ENCODE results near the gene HPSE2.

DNA sequence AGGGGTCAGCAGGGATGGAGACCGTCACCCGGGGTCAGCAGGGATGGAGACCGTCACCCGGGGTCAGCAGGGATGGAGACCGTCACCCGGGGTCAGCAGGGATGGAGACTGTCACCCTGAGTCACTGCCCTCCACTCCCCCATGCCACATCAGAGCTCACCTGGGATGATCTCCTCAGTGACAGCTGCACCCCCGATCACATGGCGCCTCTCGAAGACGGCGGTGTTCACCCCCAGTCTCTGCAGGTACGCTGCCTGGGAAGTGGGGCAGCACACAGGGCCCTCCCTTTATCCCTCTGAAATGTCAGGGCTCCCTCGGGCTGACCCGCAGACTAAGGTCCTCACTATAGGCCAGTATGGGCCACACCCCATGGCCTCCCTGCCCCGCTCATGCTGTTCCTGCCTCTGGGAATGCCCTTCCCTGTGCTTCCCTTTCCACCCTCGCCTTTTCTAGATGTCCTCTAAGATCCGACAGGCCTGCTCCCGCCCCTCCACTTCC, 827.9 kb downstream of the HPSE2 start:
- TF ChIP-seq, protein P1, sequence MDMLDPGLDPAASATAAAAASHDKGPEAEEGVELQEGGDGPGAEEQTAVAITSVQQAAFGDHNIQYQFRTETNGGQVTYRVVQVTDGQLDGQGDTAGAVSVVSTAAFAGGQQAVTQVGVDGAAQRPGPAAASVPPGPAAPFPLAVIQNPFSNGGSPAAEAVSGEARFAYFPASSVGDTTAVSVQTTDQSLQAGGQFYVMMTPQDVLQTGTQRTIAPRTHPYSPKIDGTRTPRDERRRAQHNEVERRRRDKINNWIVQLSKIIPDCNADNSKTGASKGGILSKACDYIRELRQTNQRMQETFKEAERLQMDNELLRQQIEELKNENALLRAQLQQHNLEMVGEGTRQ (IDR thresholded peaks at IDR 0.05): no peak
- TF ChIP-seq JUN (IDR thresholded peaks at IDR 0.05) (no peak), RAD21 (conservative IDR thresholded peaks at IDR 0.05 in 1 of 2, IDR thresholded peaks at IDR 0.05 in 1 of 2) (no peak), NPAS2 (CRISPR knock-in tag; IDR thresholded peaks at IDR 0.05; ENCODE audit: borderline replicate concordance) (no peak)
- TF ChIP-seq, protein P2, sequence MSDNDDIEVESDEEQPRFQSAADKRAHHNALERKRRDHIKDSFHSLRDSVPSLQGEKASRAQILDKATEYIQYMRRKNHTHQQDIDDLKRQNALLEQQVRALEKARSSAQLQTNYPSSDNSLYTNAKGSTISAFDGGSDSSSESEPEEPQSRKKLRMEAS (IDR thresholded peaks at IDR 0.05): no peak
- TF ChIP-seq, protein P3, sequence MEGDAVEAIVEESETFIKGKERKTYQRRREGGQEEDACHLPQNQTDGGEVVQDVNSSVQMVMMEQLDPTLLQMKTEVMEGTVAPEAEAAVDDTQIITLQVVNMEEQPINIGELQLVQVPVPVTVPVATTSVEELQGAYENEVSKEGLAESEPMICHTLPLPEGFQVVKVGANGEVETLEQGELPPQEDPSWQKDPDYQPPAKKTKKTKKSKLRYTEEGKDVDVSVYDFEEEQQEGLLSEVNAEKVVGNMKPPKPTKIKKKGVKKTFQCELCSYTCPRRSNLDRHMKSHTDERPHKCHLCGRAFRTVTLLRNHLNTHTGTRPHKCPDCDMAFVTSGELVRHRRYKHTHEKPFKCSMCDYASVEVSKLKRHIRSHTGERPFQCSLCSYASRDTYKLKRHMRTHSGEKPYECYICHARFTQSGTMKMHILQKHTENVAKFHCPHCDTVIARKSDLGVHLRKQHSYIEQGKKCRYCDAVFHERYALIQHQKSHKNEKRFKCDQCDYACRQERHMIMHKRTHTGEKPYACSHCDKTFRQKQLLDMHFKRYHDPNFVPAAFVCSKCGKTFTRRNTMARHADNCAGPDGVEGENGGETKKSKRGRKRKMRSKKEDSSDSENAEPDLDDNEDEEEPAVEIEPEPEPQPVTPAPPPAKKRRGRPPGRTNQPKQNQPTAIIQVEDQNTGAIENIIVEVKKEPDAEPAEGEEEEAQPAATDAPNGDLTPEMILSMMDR (IDR thresholded peaks at IDR 0.05): no peak

Data from A549 (cell line).